K562 (cell line): ENCODE measurements around the gene LY6G6C. TPM values are rescaled to one million over a fixed set of nuclear protein-coding genes. Genes with fewer than 3 reads are reported as not detected.
A peak's percentile ranks its signal among the peaks of the same experiment; 100 is the strongest.

ENCODE experiments used
- CBX5 ChIP-seq: IDR thresholded peaks from 2 replicates; pipeline ENCODE4 v1.6.1; 2014; ENCODE audit warnings: low read depth, borderline replicate concordance
- EGR1 ChIP-seq: fragments of 450-650 bp; conservative IDR thresholded peaks from 2 replicates; pipeline ENCODE4 v1.6.1; 2017; ENCODE audit warnings: mild to moderate bottlenecking
- ELF1 ChIP-seq: fragments of 200-800 bp; sonication (Bioruptor generic); IDR thresholded peaks from 2 replicates; pipeline ENCODE4 v1.6.1; 2016; ENCODE audit warnings: missing genetic modification characterization, missing compliant biosample characterization
- FOXA3 ChIP-seq, 2 experiments: fragments of 450-650 bp in 1 of 2; sonication (generic) in 1 of 2; formaldehyde crosslinking; IDR thresholded peaks in 1 of 2; conservative IDR thresholded peaks in 1 of 2; 2 replicates each; pipeline versions ENCODE4 v1.4.0 to v1.8.0; 2020 to 2022; ENCODE audit warnings: mild to moderate bottlenecking in 2 of 2, missing genetic modification reagents in 1 of 2
- GTF2F1 ChIP-seq: IDR thresholded peaks from 2 replicates; pipeline ENCODE4 v1.6.1; 2011; ENCODE audit warnings: low read depth, low read length, improper control_type of control experiment
- HDAC8 ChIP-seq: fragments of 450-650 bp; IDR thresholded peaks from 2 replicates; pipeline ENCODE4 v1.6.1; 2016; ENCODE audit warnings: mild to moderate bottlenecking, missing genetic modification characterization, moderate library complexity, missing compliant biosample characterization
- HNRNPLL ChIP-seq: fragments of 200-400 bp; formaldehyde crosslinking; IDR thresholded peaks from 2 replicates; pipeline ENCODE4 v1.6.1; 2017; ENCODE audit warnings: low read length, low read depth, mild to moderate bottlenecking; ENCODE audit not compliant: poor library complexity, severe bottlenecking
- IRF2 ChIP-seq: sonication (generic); formaldehyde crosslinking; IDR thresholded peaks from 2 replicates; pipeline ENCODE4 v1.8.1; 2022; ENCODE audit warnings: mild to moderate bottlenecking, missing genetic modification reagents
- L3MBTL2 ChIP-seq: fragments of 450-650 bp; IDR thresholded peaks from 2 replicates; pipeline ENCODE4 v1.6.1; 2016; ENCODE audit warnings: mild to moderate bottlenecking, moderate library complexity
- LEF1 ChIP-seq: fragments of 450-650 bp; IDR thresholded peaks from 2 replicates; pipeline ENCODE4 v1.6.1; 2016; ENCODE audit warnings: mild to moderate bottlenecking
- MAFK ChIP-seq: IDR thresholded peaks from 2 replicates; pipeline ENCODE4 v1.6.1; 2011; ENCODE audit warnings: low read length, improper control_type of control experiment
- MYBL2 ChIP-seq, 2 experiments: fragments of 450-650 bp in 1 of 2; sonication (generic) in 1 of 2; formaldehyde crosslinking in 1 of 2; IDR thresholded peaks; 2 replicates each; pipeline versions ENCODE4 v1.6.1 to v1.8.1; 2017 to 2022; ENCODE audit warnings: borderline replicate concordance in 1 of 2, inconsistent platforms in 1 of 2, low read depth in 1 of 2, mild to moderate bottlenecking in 1 of 2, missing genetic modification reagents in 1 of 2, moderate library complexity in 1 of 2
- NKRF ChIP-seq: fragments of 450-650 bp; IDR thresholded peaks from 2 replicates; pipeline ENCODE4 v1.6.1; 2016; ENCODE audit warnings: borderline replicate concordance
- POLR3G ChIP-seq: IDR thresholded peaks from 2 replicates; pipeline ENCODE4 v1.6.1; 2011; ENCODE audit not compliant: insufficient read length, insufficient replicate concordance; ENCODE audit errors: extremely low read depth
- RBFOX2 ChIP-seq: fragments of 200-400 bp; formaldehyde crosslinking; IDR thresholded peaks from 2 replicates; pipeline ENCODE4 v1.6.1; 2017; ENCODE audit warnings: low read depth, mild to moderate bottlenecking, low read length, moderate library complexity
- SIRT6 ChIP-seq: IDR thresholded peaks from one replicate; pipeline ENCODE4 v1.6.1; 2012; ENCODE audit warnings: low read depth, mild to moderate bottlenecking, control low read depth, inconsistent platforms, low read length, moderate library complexity
- SNRNP70 ChIP-seq: fragments of 200-400 bp; formaldehyde crosslinking; optimal IDR thresholded peaks from 2 replicates; pipeline ENCODE3; 2017; ENCODE audit warnings: low read depth, low read length
- SOX6 ChIP-seq: fragments of 450-650 bp; IDR thresholded peaks from 2 replicates; pipeline ENCODE4 v1.6.1; 2014; ENCODE audit warnings: mild to moderate bottlenecking
- SRF ChIP-seq, 2 experiments: fragments of 250-450, 450-650 bp in 1 of 2; sonication (Bioruptor Pico) in 1 of 2; sonication (generic) in 1 of 2; formaldehyde crosslinking; IDR thresholded peaks; 2 replicates each; pipeline versions ENCODE4 v1.5.0 to v1.5.1; 2020 to 2022; ENCODE audit warnings: mild to moderate bottlenecking in 1 of 2, missing genetic modification reagents in 1 of 2
- XRCC5 ChIP-seq: fragments of 200-400 bp; formaldehyde crosslinking; IDR thresholded peaks from 2 replicates; pipeline ENCODE4 v1.6.1; 2017; ENCODE audit warnings: low read depth, mild to moderate bottlenecking, low read length
- YBX1 ChIP-seq: fragments of 450-650 bp; IDR thresholded peaks from 2 replicates; pipeline ENCODE4 v1.7.1; 2016; ENCODE audit warnings: mild to moderate bottlenecking
- ZNF124 ChIP-seq: sonication (generic); formaldehyde crosslinking; IDR thresholded peaks from 2 replicates; pipeline ENCODE4 v1.8.1; 2022; ENCODE audit warnings: missing genetic modification reagents
- ZNF57 ChIP-seq: fragments of 450-650 bp; formaldehyde crosslinking; IDR thresholded peaks from 2 replicates; pipeline ENCODE4 v1.4.0; 2020; ENCODE audit warnings: mild to moderate bottlenecking, moderate library complexity
- polyA plus RNA-seq, 8 experiments: library from polyadenylated mRNA; depleted of rRNA in 4 of 8; stranded (reverse) in 5 of 8; unstranded in 3 of 8; fragments of >200 nt; fragmentation: Nextera tagmentation in 2 of 8; fragmentation: Illumina TruSeq in 1 of 8; extraction: Ambion mirVana in 2 of 8; extraction: Trizol in 1 of 8; gene quantifications; 2 replicates each; pipeline versions ENCODE4 v1.2.1 to v1.2.3, GENCODE V29; 2011 to 2014; ENCODE audit warnings: inconsistent platforms in 1 of 8, missing spikeins in 1 of 8
- total RNA-seq, 7 experiments: library from RNA; depleted of rRNA in 6 of 7; stranded (reverse); fragments of >200 nt in 6 of 7; fragmentation: Illumina TruSeq in 2 of 7; extraction: Trizol in 2 of 7; gene quantifications; 2 replicates each; pipeline versions ENCODE4 v1.2.1 to v1.2.3, GENCODE V29; 2011 to 2021; ENCODE audit warnings: low replicate concordance in 1 of 7
- TF ChIP-seq, protein P1 (sequence below): sonication (generic); formaldehyde crosslinking; IDR thresholded peaks from 2 replicates; pipeline ENCODE4 v1.8.0; 2022; ENCODE audit warnings: missing genetic modification reagents, mild to moderate bottlenecking, moderate library complexity, borderline replicate concordance
- TF ChIP-seq, protein P2 (sequence below): fragments of 450-650 bp; formaldehyde crosslinking; IDR thresholded peaks from 2 replicates; pipeline ENCODE4 v1.4.0; 2020; ENCODE audit warnings: mild to moderate bottlenecking, moderate library complexity

Gene LY6G6C
- total and polyA plus RNA-seq, 9 of the 15 experiments (the other 6 are each of a cell fraction or from before 2014, with no cell fraction given): 0.06 to 0.20 TPM; not detected in 7

- TF ChIP-seq YBX1 (no peak), ZNF124 (CRISPR knock-in tag) (no peak), ZNF57 (CRISPR knock-in tag) (0 out of 2 replicates have a peak, but pooled peaks have one; percentile 14), L3MBTL2 (peak; percentile 66), XRCC5 (peak; percentile 99), ELF1 (tag) (no peak), SIRT6 (no peak), SNRNP70 (no peak), RBFOX2 (no peak), MAFK (no peak), CBX5 (0 out of 2 replicates have a peak, but pooled peaks have one; percentile 33), LEF1 (no peak), MYBL2 (IDR thresholded peaks at IDR 0.05; ENCODE audit: low read depth) (no peak), MYBL2 (CRISPR knock-in tag; IDR thresholded peaks at IDR 0.05; ENCODE audit: borderline replicate concordance) (no peak), SRF (CRISPR knock-in tag; IDR thresholded peaks at IDR 0.05) (peak in 1 of 2 experiments; percentile 51; a peak in 1 of 4 replicates), NKRF (peak; percentile 61; the same call in 1 of the 2 replicates), IRF2 (CRISPR knock-in tag) (no peak), HNRNPLL (no peak), GTF2F1 (peak; percentile 31; the same call in 1 of the 2 replicates), HDAC8 (no peak), FOXA3 (CRISPR knock-in tag; conservative IDR thresholded peaks at IDR 0.05 in 1 of 2, IDR thresholded peaks at IDR 0.05 in 1 of 2) (no peak; a peak in 2 of 4 replicates), EGR1 (peak; percentile 14; the same call in 1 of the 2 replicates), POLR3G (no peak), SOX6 (peak; percentile 78; the same call in 1 of the 2 replicates)
- TF ChIP-seq, protein P1, sequence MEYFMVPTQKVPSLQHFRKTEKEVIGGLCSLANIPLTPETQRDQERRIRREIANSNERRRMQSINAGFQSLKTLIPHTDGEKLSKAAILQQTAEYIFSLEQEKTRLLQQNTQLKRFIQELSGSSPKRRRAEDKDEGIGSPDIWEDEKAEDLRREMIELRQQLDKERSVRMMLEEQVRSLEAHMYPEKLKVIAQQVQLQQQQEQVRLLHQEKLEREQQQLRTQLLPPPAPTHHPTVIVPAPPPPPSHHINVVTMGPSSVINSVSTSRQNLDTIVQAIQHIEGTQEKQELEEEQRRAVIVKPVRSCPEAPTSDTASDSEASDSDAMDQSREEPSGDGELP (CRISPR knock-in tag): peak; percentile 91
- TF ChIP-seq, protein P2, sequence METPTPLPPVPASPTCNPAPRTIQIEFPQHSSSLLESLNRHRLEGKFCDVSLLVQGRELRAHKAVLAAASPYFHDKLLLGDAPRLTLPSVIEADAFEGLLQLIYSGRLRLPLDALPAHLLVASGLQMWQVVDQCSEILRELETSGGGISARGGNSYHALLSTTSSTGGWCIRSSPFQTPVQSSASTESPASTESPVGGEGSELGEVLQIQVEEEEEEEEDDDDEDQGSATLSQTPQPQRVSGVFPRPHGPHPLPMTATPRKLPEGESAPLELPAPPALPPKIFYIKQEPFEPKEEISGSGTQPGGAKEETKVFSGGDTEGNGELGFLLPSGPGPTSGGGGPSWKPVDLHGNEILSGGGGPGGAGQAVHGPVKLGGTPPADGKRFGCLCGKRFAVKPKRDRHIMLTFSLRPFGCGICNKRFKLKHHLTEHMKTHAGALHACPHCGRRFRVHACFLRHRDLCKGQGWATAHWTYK: peak; percentile 65; the same call in 1 of the 2 replicates
Observed at GRCh38 chr6:31769684-31770371, 48.3 kb upstream of the LY6G6C start (continued).
